ENCODE results near the gene SPRED2.

Gene SPRED2

DNA sequence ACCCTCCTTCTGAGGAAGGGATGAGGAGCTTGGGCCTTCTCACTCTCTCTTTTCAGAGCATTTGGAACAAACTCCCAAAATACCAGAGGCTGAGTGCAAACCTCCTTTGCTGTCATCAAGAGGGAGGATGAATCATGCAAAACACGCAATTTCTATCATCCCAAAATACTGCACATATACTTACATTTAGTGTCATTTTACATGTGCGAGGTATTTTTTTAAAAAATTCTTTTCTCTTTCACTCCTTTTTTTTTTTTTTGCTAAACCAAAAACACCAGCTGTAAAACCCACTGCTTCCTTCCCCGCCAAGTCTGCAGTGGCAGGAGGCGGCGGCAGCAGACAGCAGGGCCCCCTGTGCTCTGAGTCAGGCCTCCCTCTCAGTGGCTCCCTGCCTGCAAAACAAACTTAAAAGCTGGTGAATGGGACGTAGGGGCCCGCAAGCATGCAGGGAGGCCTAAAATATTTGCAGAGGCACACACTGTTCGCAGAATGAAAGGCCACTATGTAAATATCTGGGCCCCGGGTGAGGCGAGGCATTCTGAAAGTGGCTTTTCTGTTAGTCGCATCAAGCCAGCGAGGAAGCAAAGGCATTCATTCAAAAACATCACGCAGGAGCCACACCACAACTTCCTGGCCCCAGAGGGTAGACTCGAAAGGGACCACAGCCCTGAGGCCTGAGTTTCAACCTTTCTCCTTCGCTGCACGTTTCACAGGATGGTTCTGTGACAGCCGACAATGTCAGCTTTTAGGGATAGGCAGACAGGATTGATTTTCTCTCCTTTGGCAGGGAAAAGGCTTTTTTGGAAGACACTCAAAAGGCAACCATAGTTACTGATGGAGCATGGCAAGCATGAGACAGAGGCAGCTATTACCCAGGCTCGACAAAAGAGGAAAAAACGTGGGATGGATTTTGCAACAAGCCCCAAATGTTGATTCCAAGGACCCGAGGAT, 131.4 kb downstream of the SPRED2 start:
- CTCF ChIA-PET, result interaction anchor here (1.1 to 4.4 kb wide), 5 partner anchors 15 to 134 kb away, joined by 3 to 15 read pairs (median 4); no protein-coding TSS in a partner anchor
- POLR2A ChIA-PET, result interaction anchor here (0.6 to 2.4 kb wide), 7 partner anchors 19 to 135 kb away, joined by 3 to 21 read pairs (median 6); partner anchors contain the start of gene ACTR2
- H3K4me3 ChIP-seq (ENCODE audit: low read depth, low read length), result peak overlapping the region; percentile 39
- TF ChIP-seq, protein P1, sequence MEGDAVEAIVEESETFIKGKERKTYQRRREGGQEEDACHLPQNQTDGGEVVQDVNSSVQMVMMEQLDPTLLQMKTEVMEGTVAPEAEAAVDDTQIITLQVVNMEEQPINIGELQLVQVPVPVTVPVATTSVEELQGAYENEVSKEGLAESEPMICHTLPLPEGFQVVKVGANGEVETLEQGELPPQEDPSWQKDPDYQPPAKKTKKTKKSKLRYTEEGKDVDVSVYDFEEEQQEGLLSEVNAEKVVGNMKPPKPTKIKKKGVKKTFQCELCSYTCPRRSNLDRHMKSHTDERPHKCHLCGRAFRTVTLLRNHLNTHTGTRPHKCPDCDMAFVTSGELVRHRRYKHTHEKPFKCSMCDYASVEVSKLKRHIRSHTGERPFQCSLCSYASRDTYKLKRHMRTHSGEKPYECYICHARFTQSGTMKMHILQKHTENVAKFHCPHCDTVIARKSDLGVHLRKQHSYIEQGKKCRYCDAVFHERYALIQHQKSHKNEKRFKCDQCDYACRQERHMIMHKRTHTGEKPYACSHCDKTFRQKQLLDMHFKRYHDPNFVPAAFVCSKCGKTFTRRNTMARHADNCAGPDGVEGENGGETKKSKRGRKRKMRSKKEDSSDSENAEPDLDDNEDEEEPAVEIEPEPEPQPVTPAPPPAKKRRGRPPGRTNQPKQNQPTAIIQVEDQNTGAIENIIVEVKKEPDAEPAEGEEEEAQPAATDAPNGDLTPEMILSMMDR (IDR thresholded peaks at IDR 0.05; ENCODE audit: insufficient read depth, low read length, missing control alignments), result no peak
- DNase-seq (ENCODE audit: low read depth, low spot score), result peak; percentile 77

DNA sequence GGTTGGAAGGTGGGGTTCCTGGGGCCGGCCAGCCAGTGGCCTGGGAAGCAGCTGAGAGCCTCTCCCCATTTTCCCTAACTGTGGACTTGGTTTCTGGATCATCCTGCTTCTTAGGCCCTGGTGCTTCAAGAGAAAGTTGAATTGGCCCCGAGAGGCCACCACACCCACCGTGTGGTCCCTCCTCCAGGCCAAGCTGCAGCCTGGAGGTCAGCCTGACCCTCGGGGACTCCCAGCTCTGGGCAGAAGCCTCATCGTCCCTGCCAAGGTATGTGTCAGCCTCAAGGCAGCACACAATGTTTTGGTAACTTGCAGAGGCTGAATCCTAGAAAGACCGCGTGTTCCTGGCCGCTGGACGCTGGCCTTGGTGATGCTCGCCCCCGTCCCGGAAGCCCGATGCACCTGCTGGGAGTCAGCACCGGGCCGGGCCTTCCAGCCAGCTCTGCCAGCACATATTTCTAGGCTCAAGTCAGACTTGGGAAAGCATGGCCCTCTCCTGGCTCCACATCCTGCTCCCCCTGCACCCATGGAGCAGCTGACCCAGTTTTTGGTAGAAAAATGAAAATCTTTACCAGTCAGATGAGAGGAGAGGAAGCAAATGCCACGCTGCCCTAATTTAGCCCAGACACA, 132.2 kb downstream of the SPRED2 start:
- TF ChIP-seq, protein P1 (IDR thresholded peaks at IDR 0.05; ENCODE audit: insufficient read depth, low read length, missing control alignments), result no peak
- ChIA-PET POLR2A (interaction anchor here (0.7 to 2.4 kb wide), 6 partner anchors 19 to 276 kb away, joined by 3 to 21 read pairs (median 7); no protein-coding TSS in a partner anchor), CTCF (interaction anchor here (1.1 to 4.4 kb wide), 4 partner anchors 20 to 135 kb away, joined by 4 to 15 read pairs (median 5); no protein-coding TSS in a partner anchor)
- no peak overlapping the region for H3K4me3 ChIP-seq (ENCODE audit: low read depth, low read length)
- no peak for DNase-seq (ENCODE audit: low read depth, low spot score)

DNA sequence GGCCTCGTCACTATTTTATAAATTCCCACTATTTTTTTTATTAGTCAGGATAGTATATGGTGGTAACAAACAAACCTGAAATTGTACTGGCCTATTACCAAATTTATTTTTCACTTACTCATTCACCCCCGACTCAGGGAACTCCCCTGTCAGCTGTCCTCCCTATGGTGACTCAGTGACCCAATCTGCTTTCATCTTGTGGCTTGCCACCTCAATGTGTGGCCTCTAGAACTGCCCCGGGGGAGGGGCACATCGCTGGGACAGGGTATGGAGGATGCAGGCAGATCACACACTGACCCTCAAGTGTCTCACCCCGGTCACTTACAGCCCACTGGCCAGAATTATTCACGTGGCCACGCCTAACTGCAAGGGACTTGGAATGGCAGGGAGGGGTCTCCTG, 133.2 kb downstream of the SPRED2 start:
- DNase-seq (ENCODE audit: low read depth, low spot score), result no peak
- no peak overlapping the region for H3K4me3 ChIP-seq (ENCODE audit: low read depth, low read length)
- ChIA-PET POLR2A (interaction anchor here (0.7 kb wide), 1 partner anchor 277 kb away, joined by 3 read pairs; no protein-coding TSS in a partner anchor), CTCF (interaction anchor here (4.4 kb wide), 1 partner anchor 21 kb away, joined by 15 read pairs; no protein-coding TSS in a partner anchor)
- TF ChIP-seq, protein P1 (IDR thresholded peaks at IDR 0.05; ENCODE audit: insufficient read depth, low read length, missing control alignments), result no peak

DNA sequence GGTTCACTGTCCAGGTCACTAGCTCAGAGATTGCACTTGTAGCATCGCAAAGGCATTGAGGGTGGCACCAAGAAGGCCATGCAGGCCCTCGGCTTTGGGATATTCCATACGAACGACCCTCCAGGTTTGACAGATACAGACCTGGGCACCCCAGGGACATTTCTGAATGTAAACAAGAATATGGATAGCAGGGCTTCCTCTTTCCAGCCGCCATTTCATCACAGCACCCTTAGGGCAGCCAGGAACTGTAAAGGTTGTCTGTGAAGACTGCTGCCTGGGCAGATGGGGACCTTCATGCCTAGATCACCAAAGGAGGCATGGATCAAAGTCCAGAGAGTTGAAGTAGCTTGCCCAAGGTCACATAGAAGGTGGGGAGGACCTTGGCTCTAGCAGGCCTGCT, 134.3 kb downstream of the SPRED2 start:
- TF ChIP-seq, protein P1 (IDR thresholded peaks at IDR 0.05; ENCODE audit: insufficient read depth, low read length, missing control alignments), result no peak
- ChIA-PET CTCF (interaction anchor here (0.8 kb wide), 1 partner anchor 20 kb away, joined by 3 read pairs; no protein-coding TSS in a partner anchor), POLR2A (no interaction called here)
- H3K4me3 ChIP-seq (ENCODE audit: low read depth, low read length), result no peak overlapping the region
- no peak for DNase-seq (ENCODE audit: low read depth, low spot score)

DNA sequence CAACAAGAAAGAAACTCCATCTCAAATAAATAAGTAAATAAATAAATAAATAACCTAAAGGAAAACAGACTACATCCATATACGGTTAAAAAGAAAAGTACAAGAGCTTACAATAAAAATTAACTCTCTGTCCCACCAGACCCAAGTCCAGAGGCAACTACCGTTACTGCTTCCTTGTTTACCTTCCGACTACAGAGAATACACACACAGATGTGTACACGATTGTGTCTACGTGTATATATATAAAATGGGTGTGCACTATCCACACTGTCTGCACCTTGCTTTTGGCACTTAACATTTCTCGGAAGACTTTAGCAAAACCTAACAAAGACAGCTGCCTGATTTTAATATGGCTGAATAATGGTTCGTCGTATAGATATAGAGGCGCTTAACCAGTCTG, 134.9 kb downstream of the SPRED2 start:
- H3K4me3 ChIP-seq (ENCODE audit: low read depth, low read length), result no peak overlapping the region
- no peak for DNase-seq (ENCODE audit: low read depth, low spot score)
- ChIA-PET POLR2A (no interaction called here), CTCF (interaction anchor here (1.1 to 1.7 kb wide), 4 partner anchors 14 to 59 kb away, joined by 3 read pairs; no protein-coding TSS in a partner anchor)
- TF ChIP-seq, protein P1 (IDR thresholded peaks at IDR 0.05; ENCODE audit: insufficient read depth, low read length, missing control alignments), result no peak
